Activated CD4-positive, alpha-beta T cell treated with anti-CD3 and anti-CD28 coated beads, Interleukin-2, amount 10 ng/mL, durations not matched to agents 7 days and 5 days (primary cell): Measurements from ENCODE around the gene CDKN2D. TPM values are rescaled to one million over a fixed set of nuclear protein-coding genes. Genes with fewer than 3 reads are reported as not detected.

Source experiments
- CTCF ChIA-PET: fragments of 350-600 bp; sonication (Branson Sonifier 250); formaldehyde crosslinking; loops from one replicate; lab custom pipeline; 2021; ENCODE audit warnings: antibody characterized with exemption; lab: Charles Lee
- POLR2A ChIA-PET: fragments of 350-600 bp; sonication (Branson Sonifier 250); formaldehyde crosslinking; loops from one replicate; lab custom pipeline; 2021; ENCODE audit warnings: antibody characterized with exemption; lab: Charles Lee
- DNase-seq: peaks from one replicate; pipeline ENCODE4 v3.0.0-alpha.2; 2020
- H3K27ac Mint-ChIP-seq: one replicate; pipeline ENCODE4 v1.8.0; 2021; ENCODE audit warnings: mild to moderate bottlenecking, moderate library complexity, mixed read lengths
- H3K27me3 Mint-ChIP-seq: one replicate; pipeline ENCODE4 v1.8.0; 2021; ENCODE audit warnings: mixed read lengths
- H3K36me3 Mint-ChIP-seq: one replicate; pipeline ENCODE4 v1.8.0; 2021; ENCODE audit warnings: low read depth, mixed read lengths
- H3K4me1 Mint-ChIP-seq: one replicate; pipeline ENCODE4 v1.8.0; 2021; ENCODE audit warnings: mixed read lengths
- H3K4me3 Mint-ChIP-seq: one replicate; pipeline ENCODE4 v1.8.0; 2021; ENCODE audit warnings: mild to moderate bottlenecking, moderate library complexity, mixed read lengths
- H3K9me3 Mint-ChIP-seq: one replicate; pipeline ENCODE4 v1.8.0; 2021; ENCODE audit warnings: mixed read lengths
- total RNA-seq, 2 experiments: library from RNA; stranded (reverse); gene quantifications; one replicate each; pipeline ENCODE4 v1.2.3, GENCODE V29; 2021

The CDKN2D gene
- total RNA-seq, 2 experiments from 2014 or later: 78.6 to 88.9 TPM

DNA sequence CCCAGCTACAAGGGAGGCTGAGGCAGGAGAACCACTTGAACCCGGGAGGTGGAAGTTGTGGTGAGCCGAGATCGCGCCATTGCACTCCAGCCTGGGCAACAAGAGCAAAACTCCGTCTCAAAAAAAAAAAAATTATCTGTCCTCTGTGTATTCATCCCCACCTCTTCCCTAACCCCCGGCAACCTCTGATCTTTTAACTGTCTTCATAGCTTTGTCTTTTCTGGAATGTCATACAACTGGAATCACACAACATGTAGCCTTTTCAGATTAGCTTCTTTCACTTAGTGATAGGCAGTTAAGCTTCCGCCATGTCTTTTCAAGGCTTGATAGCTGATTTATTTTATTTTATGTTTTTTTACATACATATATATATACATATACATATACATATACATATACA, 43.1 kb downstream of the CDKN2D start:
- H3K9me3 Mint-ChIP-seq: no peaks in the 10 kb centered on the region
- no peak overlapping the region for H3K27ac Mint-ChIP-seq
- ChIA-PET CTCF (interaction anchor here (0.6 to 1.3 kb wide), 2 partner anchors 15 to 521 kb away, joined by 3 to 4 read pairs; no protein-coding TSS in a partner anchor), POLR2A (interaction anchor here (0.6 kb wide), 1 partner anchor 137 kb away, joined by 3 read pairs; no protein-coding TSS in a partner anchor)
- H3K36me3 Mint-ChIP-seq: no peaks in the 10 kb centered on the region
- no peak for DNase-seq
- H3K4me1 Mint-ChIP-seq: no peaks in the 10 kb centered on the region
- no peak overlapping the region for H3K4me3 Mint-ChIP-seq
- peaks cover 4% of the 10 kb centered on the region for H3K27me3 Mint-ChIP-seq

- no peak for DNase-seq
- Mint-ChIP-seq H3K36me3 (no peaks in the 10 kb centered on the region), H3K27ac (no peak overlapping the region), H3K27me3 (peaks cover 24% of the 10 kb centered on the region), H3K4me1 (peaks cover 14% of the 10 kb centered on the region), H3K9me3 (no peaks in the 10 kb centered on the region), H3K4me3 (no peak overlapping the region)
- CTCF ChIA-PET: interaction anchor here (0.6 kb wide), 1 partner anchor 607 kb away, joined by 4 read pairs; no protein-coding TSS in a partner anchor
- POLR2A ChIA-PET: no interaction called here
Observed at GRCh38 chr19:10523135-10523636, 45.6 kb downstream of the CDKN2D start.

- no peaks in the 10 kb centered on the region for H3K36me3 Mint-ChIP-seq
- CTCF ChIA-PET: interaction anchor here (1.9 kb wide), 1 partner anchor 196 kb away, joined by 4 read pairs; the partner anchor contains the start of gene DNM2
- peaks cover 31% of the 10 kb centered on the region for H3K27me3 Mint-ChIP-seq
- DNase-seq: no peak
- no peaks in the 10 kb centered on the region for H3K9me3 Mint-ChIP-seq
- H3K4me3 Mint-ChIP-seq: no peak overlapping the region
- POLR2A ChIA-PET: no interaction called here
- no peak overlapping the region for H3K27ac Mint-ChIP-seq
- H3K4me1 Mint-ChIP-seq: peaks cover 21% of the 10 kb centered on the region
Observed at GRCh38 chr19:10521461-10522171, 47.2 kb downstream of the CDKN2D start.

GRCh38 chr19:10520652-10521318, 48.0 kb downstream of the CDKN2D start:
- H3K27me3 Mint-ChIP-seq: peaks cover 40% of the 10 kb centered on the region
- H3K4me3 Mint-ChIP-seq: no peak overlapping the region
- H3K4me1 Mint-ChIP-seq: peaks cover 27% of the 10 kb centered on the region
- H3K9me3 Mint-ChIP-seq: no peaks in the 10 kb centered on the region
- H3K27ac Mint-ChIP-seq: peak overlapping the region; percentile 19
- CTCF ChIA-PET: interaction anchor here (0.6 to 1.9 kb wide), 3 partner anchors 20 to 231 kb away, joined by 4 to 5 read pairs (median 4); partner anchors contain the start of gene DNM2
- no peak for DNase-seq
- H3K36me3 Mint-ChIP-seq: no peaks in the 10 kb centered on the region
- POLR2A ChIA-PET: no interaction called here

- H3K27ac Mint-ChIP-seq: peak overlapping the region; percentile 81
- peaks cover 29% of the 10 kb centered on the region for H3K4me1 Mint-ChIP-seq
- H3K27me3 Mint-ChIP-seq: peaks cover 53% of the 10 kb centered on the region
- peak overlapping the region; percentile 8 for H3K4me3 Mint-ChIP-seq
- DNase-seq: no peak
- POLR2A ChIA-PET: no interaction called here
- H3K36me3 Mint-ChIP-seq: no peaks in the 10 kb centered on the region
- CTCF ChIA-PET: interaction anchor here (1.2 kb wide), 1 partner anchor 22 kb away, joined by 5 read pairs; no protein-coding TSS in a partner anchor
- no peaks in the 10 kb centered on the region for H3K9me3 Mint-ChIP-seq
Observed at GRCh38 chr19:10519421-10519820, 49.4 kb downstream of the CDKN2D start.

DNA sequence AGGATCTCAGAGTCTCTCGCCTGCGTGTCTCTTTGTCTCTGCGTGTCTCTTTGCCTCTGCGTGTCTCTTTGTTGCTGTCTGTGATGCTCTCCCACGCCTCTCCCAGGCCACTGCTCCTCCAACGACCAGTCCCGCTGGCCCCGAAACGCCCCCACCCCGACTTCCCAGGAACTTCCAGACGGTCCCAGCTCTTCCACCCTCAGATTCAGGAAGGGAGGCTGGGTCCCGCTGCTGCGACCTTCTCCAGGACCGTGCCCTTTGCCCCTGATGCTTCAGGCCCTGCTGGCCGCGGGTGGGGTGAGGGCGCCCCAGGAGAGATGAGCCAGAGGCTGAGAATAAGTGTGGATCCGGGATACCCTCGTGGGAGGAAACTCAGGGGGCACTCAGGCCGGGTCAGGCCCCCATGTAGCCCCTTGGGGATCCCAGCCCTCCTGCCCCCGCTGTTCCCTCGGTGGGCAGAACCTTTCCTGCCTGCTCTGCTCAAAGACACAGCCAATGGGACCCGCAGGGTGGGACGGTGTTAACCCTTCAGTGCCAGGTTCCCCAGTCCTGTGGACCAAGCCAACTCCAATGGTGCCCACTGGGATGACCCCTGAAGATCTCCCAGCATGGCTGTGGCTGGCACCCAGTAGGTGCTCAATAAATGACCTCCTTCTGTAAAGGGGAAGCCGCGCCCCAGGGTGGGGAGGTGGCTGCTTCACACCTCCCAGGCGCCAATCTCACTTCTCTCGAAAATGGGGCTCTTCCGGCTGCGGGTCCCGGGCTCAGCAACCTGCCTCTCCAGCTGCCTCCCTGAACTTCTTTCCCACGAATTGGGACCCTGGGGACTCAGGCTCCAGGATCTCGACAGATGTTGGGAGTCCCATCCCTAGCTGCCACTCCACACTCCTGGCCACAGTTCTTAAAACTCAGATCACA, 50.1 kb downstream of the CDKN2D start:
- ChIA-PET CTCF (interaction anchor here (0.7 to 1.9 kb wide), 2 partner anchors 10 to 57 kb away, joined by 4 to 5 read pairs; no protein-coding TSS in a partner anchor), POLR2A (no interaction called here)
- Mint-ChIP-seq H3K27ac (no peak overlapping the region), H3K36me3 (no peaks in the 10 kb centered on the region), H3K9me3 (no peaks in the 10 kb centered on the region), H3K4me1 (peaks cover 30% of the 10 kb centered on the region), H3K27me3 (peaks cover 58% of the 10 kb centered on the region), H3K4me3 (peak overlapping the region; percentile 41)
- DNase-seq: no peak

DNA sequence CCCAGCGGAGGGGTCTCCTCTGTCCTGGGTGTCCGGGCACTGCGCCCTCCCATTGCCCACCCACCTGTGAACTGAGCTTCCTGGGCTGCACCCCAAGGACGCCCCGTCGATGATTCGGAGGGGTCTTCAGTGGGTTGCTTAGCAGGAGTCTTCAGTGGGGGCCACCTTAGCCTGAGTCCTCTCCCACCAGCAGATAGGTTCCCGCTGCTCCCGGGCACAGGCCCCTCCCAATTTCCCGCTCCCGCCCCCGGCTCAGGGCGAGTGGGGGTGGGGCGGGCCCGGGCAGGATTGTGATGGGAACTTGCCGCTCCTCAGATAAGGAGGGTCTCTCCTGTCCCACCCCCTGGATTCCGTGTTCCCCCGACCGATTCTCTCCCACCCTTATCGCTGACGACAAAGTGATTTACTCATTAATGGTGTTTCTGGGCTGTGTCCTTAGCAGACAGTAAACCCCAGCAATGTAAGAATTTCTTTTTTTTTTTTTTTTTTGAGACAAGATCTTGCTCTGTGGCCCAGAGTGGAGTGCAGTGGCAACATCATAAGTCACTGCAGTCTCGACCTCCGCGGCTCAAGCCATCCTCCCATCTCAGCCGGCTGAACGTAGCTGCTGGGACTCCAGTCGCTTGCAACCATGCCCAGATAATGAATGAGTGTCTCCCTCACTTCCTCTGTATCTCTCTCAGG, 50.9 kb downstream of the CDKN2D start:
- Mint-ChIP-seq H3K27me3 (peaks cover 66% of the 10 kb centered on the region), H3K4me1 (peaks cover 35% of the 10 kb centered on the region), H3K36me3 (no peaks in the 10 kb centered on the region), H3K27ac (no peak overlapping the region), H3K9me3 (no peaks in the 10 kb centered on the region), H3K4me3 (peak overlapping the region; percentile 11)
- DNase-seq: no peak
- POLR2A ChIA-PET: interaction anchor here (0.6 kb wide), 1 partner anchor 934 kb away, joined by 5 read pairs; no protein-coding TSS in a partner anchor
- CTCF ChIA-PET: interaction anchor here (0.7 to 3.0 kb wide), 6 partner anchors 9 to 200 kb away, joined by 3 to 8 read pairs (median 4); partner anchors contain the start of gene DNM2

GRCh38 chr19:10517361-10517759, 51.4 kb downstream of the CDKN2D start, which contains the start of gene S1PR5:
Gene S1PR5 (minus strand): TSS chr19:10517447. CDS start chr19:10515011, 2,436 bp downstream.
- DNase-seq: no peak
- H3K4me1 Mint-ChIP-seq: peaks cover 35% of the 10 kb centered on the region
- no peaks in the 10 kb centered on the region for H3K36me3 Mint-ChIP-seq
- H3K27me3 Mint-ChIP-seq: peaks cover 70% of the 10 kb centered on the region
- CTCF ChIA-PET: interaction anchor here (1.0 to 3.0 kb wide), 6 partner anchors 8 to 201 kb away, joined by 3 to 8 read pairs (median 3); partner anchors contain the start of gene DNM2
- POLR2A ChIA-PET: no interaction called here
- no peaks in the 10 kb centered on the region for H3K9me3 Mint-ChIP-seq
- H3K27ac Mint-ChIP-seq: no peak within 1 kb of the TSS
- H3K4me3 Mint-ChIP-seq: peak within 1 kb of the TSS; percentile 50

GRCh38 chr19:10516671-10517286, 52.0 kb downstream of the CDKN2D start:
- CTCF ChIA-PET: interaction anchor here (1.0 to 3.0 kb wide), 8 partner anchors 8 to 201 kb away, joined by 3 to 8 read pairs (median 3); partner anchors contain the start of gene DNM2
- peaks cover 35% of the 10 kb centered on the region for H3K4me1 Mint-ChIP-seq
- peak overlapping the region; percentile 50 for H3K4me3 Mint-ChIP-seq
- no peaks in the 10 kb centered on the region for H3K36me3 Mint-ChIP-seq
- peaks cover 68% of the 10 kb centered on the region for H3K27me3 Mint-ChIP-seq
- no peaks in the 10 kb centered on the region for H3K9me3 Mint-ChIP-seq
- POLR2A ChIA-PET: no interaction called here
- no peak for DNase-seq
- no peak overlapping the region for H3K27ac Mint-ChIP-seq
